LoVo (cell line): Measurements from ENCODE around the gene ACCSL.
A peak's percentile ranks its signal among the peaks of the same experiment; 100 is the strongest.

Source experiments
- DNase-seq: peaks from one replicate; pipeline ENCODE4 v3.0.0-alpha.2; 2016; ENCODE audit warnings: low spot score

Gene ACCSL

DNA sequence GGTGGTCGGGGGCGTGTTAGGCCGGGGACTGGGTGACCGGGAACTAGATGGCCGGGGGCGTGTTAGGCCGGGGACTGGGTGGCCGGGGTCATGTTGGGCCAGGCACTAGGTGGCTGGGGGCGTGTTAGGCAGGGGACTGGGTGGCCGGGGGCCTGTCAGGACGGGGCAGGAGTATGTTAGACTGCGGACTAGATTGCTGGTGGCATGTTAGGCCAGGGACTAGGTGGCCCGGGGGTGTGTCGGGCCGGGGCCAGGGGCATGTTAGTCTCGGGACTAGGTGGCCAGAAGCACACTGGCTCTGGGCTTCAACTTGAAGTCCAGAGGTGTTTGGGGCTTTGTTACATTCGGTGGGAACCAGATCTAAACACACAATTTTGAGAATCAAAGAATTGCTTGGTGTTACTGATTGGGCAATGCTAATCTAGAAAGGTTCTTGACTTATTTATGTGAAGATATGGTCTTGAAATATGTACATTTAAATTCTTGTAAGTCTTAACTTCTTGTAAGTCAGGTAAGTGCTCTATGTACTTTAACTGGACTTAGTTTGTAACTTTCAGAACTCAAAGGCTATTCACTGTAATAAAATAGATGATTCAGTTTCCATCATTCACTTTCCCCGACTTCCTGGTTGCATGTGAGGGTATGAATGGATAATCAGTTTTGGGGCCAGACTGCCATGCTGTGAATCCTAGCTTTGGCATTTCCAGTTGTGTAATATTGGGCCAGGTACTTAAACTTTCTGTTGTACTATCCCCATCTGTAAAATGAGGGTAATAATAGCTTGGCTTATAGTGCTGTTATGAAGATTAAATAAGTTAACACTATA is 48.8 kb downstream of the ACCSL start:
- peak; percentile 16 for DNase-seq

DNA sequence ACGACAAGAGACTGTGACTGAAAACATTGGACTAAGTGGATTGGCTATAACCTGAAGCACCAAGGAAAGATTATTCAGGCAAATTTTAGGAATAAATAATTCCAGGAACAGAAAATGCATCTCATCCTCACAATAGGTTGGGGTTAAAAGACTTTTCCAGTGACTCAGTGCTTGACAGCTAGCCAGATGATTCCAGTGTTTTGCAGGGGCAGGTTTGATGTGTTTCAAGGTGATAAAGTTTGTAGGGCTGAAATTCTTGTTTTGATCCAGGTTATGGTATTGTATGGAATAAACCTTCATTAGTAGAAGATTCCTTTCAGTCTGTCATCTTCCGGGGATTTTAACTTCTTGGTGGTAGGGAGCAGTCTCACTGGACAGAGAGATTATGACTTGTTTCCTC is 50.0 kb downstream of the ACCSL start:
- no peak for DNase-seq

DNA sequence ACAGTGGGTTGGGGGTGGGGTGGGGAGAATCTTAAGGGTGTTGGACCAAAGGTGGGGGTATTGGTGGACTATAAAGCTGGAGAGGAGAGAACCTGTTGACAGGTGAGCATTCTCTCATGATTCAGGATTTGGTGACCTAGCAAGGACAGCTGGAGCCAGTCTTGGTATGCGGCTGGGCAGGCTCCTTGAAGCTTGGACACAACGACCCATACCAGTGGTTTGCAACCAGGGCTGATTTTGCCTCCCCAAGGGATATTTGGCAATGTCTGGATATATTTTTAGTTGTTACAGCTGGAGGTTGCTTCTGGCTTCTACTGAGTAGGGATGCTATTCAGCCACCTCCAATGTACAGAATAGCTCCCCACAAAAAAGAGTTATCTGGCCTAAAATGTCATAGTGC is 53.3 kb downstream of the ACCSL start:
- DNase-seq: no peak

DNA sequence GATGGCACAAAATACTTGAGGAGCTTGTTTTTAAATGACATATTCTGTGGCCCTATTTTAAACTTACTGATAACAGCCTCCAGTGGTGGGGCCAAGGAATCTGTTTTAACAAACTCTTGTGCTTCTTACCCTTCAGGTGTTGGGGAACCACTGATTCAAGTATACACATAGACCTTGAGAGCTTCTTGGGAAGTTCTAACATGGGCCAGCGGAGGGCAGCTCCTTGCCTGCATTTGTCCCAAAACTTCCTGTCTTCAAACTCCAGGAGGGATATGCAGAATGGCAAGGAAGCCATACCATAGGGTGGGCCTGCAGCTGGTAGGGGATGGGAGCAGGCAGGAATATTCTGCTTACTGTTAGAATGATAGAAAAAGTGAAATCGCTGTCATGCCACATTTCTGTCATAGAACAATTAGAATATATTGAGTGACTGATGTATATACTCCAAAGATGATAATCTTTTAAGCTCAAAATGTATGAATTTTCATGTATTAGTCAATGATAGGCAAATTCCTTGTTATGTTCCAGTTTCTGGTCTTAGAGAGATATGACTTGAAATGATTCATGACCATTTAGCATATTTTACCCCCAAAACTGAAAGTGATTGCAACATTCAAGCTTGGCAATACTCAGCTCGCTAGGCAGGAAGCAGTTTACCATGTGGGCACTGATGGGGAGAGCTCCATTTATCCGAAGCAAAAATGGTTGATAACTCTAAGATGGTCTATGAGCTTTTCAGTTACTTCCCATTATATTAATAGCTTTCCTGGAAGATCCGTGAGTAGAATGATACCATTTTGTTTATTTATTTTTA is 56.9 kb downstream of the ACCSL start:
- no peak for DNase-seq

DNA sequence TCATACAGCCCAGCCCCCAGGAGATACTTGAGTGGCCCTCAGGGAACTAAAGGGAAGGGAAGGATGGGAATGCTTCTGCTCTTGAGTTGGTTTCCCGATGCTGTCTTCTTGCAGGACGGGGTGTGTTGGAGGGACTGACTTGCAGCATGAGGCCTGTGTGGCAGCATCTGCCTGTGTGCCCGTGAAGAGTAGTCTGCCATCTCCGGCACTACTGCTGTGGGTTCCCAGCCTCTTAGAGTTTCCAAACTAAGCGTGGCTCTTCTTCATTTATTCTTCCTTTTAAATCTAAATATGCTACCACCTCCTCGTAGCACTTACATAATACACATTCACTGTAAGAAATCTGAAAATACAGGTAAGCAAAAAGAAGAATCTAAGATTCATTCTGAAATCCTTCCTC is 60.5 kb downstream of the ACCSL start:
- DNase-seq: no peak
